ENCODE measurements around the gene FAM161A. TPM values are rescaled to one million over a fixed set of nuclear protein-coding genes. Genes with fewer than 3 reads are reported as not detected.
"Not testable (repeated sequence)": the region's sequence is repeated elsewhere in the genome, so short reads cannot be mapped to it uniquely, and the experiment has no call there.

Gene FAM161A
- total RNA-seq, 1 donor from 2014 or later, result 6.9 TPM

GRCh38 chr2:61816480-61817355 is 37.1 kb downstream of the FAM161A start:
- H3K27ac Mint-ChIP-seq (ENCODE audit: unreplicated experiment), result no peak overlapping the region
- peaks cover 4% of the 10 kb centered on the region for H3K9me3 Mint-ChIP-seq (ENCODE audit: unreplicated experiment)
- DNase-seq (ENCODE audit: low spot score), result no peak
- no peak for TF ChIP-seq CTCF (IDR thresholded peaks at IDR 0.05; ENCODE audit: unreplicated experiment)
- no peaks in the 10 kb centered on the region for H3K36me3 Mint-ChIP-seq (ENCODE audit: low read depth, unreplicated experiment)
- H3K4me1 Mint-ChIP-seq (ENCODE audit: unreplicated experiment), result no peaks in the 10 kb centered on the region
- H3K27me3 Mint-ChIP-seq (ENCODE audit: unreplicated experiment), result no peaks in the 10 kb centered on the region
- no peak overlapping the region for H3K4me3 Mint-ChIP-seq (ENCODE audit: unreplicated experiment)

DNA sequence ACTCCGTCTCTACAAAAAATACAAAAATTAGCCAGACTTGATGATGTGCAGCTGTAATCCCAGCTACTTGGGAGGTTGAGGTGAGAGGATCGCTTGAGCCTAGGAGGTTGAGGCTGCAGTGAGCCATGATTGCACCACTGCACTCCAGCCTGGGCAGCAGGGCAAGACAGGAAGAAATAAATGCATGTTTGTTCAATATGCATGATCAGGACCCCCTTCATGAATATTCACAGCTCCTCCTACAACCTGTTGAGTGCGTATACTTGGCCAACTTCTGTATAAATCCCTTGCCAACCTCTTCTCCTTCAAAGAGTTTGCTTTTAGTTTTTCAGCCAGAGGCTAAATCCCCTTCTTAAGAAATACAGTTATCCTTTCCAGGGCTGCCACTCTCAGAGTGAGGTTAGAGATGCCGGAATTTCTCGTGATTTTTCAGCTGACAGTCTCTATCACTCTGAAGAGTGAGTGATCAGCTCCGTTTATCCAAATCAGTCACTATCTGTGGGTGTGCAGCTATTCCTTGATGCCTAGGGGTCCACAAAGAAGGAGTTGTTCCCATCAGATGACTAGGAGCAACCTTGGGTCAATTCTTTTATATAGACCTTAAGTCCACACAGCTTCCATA is 39.2 kb downstream of the FAM161A start:
- DNase-seq (ENCODE audit: low spot score), result no peak
- H3K27me3 Mint-ChIP-seq (ENCODE audit: unreplicated experiment), result no peaks in the 10 kb centered on the region
- H3K4me1 Mint-ChIP-seq (ENCODE audit: unreplicated experiment), result no peaks in the 10 kb centered on the region
- no peak overlapping the region for H3K27ac Mint-ChIP-seq (ENCODE audit: unreplicated experiment)
- H3K4me3 Mint-ChIP-seq (ENCODE audit: unreplicated experiment), result no peak overlapping the region
- TF ChIP-seq CTCF (IDR thresholded peaks at IDR 0.05; ENCODE audit: unreplicated experiment), result no peak
- H3K36me3 Mint-ChIP-seq (ENCODE audit: low read depth, unreplicated experiment), result no peaks in the 10 kb centered on the region
- peaks cover 4% of the 10 kb centered on the region for H3K9me3 Mint-ChIP-seq (ENCODE audit: unreplicated experiment)

- not testable (repeated sequence) for H3K4me3 Mint-ChIP-seq (ENCODE audit: unreplicated experiment); DNase-seq (ENCODE audit: low spot score); H3K27me3 Mint-ChIP-seq (ENCODE audit: unreplicated experiment); H3K4me1 Mint-ChIP-seq (ENCODE audit: unreplicated experiment); H3K9me3 Mint-ChIP-seq (ENCODE audit: unreplicated experiment); H3K36me3 Mint-ChIP-seq (ENCODE audit: low read depth, unreplicated experiment); H3K27ac Mint-ChIP-seq (ENCODE audit: unreplicated experiment)
Measured at GRCh38 chr2:61813314-61813713, 40.5 kb downstream of the FAM161A start.

GRCh38 chr2:61811821-61812220 is 42.0 kb downstream of the FAM161A start:
- Mint-ChIP-seq H3K36me3 (ENCODE audit: low read depth, unreplicated experiment) (no peaks in the 10 kb centered on the region), H3K27me3 (ENCODE audit: unreplicated experiment) (peaks cover 3% of the 10 kb centered on the region), H3K27ac (ENCODE audit: unreplicated experiment) (no peak overlapping the region), H3K4me1 (ENCODE audit: unreplicated experiment) (no peaks in the 10 kb centered on the region), H3K9me3 (ENCODE audit: unreplicated experiment) (peaks cover 4% of the 10 kb centered on the region), H3K4me3 (ENCODE audit: unreplicated experiment) (no peak overlapping the region)
- no peak for TF ChIP-seq CTCF (IDR thresholded peaks at IDR 0.05; ENCODE audit: unreplicated experiment)
- DNase-seq (ENCODE audit: low spot score), result no peak

DNA sequence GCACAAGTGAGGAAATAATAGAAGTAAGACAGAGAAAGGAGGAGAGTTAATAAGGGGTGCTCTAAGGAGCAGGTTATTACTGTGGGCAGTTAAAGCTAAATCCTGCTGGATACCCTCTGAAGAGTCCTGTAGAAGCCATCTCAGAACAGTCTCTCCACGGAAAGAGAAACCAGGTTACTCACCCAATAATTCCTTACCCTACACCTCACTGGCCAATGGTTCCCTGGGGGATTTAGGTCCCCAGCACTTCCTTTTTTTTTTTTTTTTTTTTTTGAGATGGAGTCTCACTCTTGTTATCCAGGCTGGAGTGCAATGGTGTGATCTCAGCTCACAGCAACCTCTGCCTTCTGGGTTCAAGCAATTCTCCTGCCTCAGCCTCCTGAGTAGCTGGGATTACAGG is 43.7 kb downstream of the FAM161A start:
- not testable (repeated sequence) for H3K27ac Mint-ChIP-seq (ENCODE audit: unreplicated experiment); H3K9me3 Mint-ChIP-seq (ENCODE audit: unreplicated experiment); H3K36me3 Mint-ChIP-seq (ENCODE audit: low read depth, unreplicated experiment); H3K27me3 Mint-ChIP-seq (ENCODE audit: unreplicated experiment); H3K4me3 Mint-ChIP-seq (ENCODE audit: unreplicated experiment); H3K4me1 Mint-ChIP-seq (ENCODE audit: unreplicated experiment); DNase-seq (ENCODE audit: low spot score)

DNA sequence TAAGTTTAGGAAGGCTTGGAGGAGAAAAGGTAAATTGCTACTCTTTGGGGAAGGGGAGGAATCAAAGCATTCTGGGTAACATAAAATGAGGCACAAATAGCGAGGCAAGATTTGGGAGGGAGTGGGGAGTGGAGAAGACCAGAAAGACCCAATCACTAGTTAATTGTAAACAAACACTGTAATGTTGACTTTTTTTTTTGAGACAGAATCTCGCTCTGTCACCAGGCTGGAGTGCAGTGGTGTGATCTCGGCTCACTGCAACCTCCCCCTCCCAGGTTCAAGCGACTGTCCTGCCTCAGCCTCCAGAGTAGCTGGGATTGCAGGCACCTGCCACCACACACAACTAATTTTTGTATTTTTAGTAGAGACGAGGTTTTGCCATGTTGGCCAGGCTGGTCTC is 45.2 kb downstream of the FAM161A start:
- not testable (repeated sequence) for H3K9me3 Mint-ChIP-seq (ENCODE audit: unreplicated experiment); DNase-seq (ENCODE audit: low spot score); H3K4me1 Mint-ChIP-seq (ENCODE audit: unreplicated experiment); H3K36me3 Mint-ChIP-seq (ENCODE audit: low read depth, unreplicated experiment); H3K4me3 Mint-ChIP-seq (ENCODE audit: unreplicated experiment); H3K27ac Mint-ChIP-seq (ENCODE audit: unreplicated experiment); H3K27me3 Mint-ChIP-seq (ENCODE audit: unreplicated experiment)

Measured in endothelial cell (in vitro differentiated cells).